HG03442 (cell line): ENCODE measurements around the gene TNFAIP3.

Source experiments
- ATAC-seq: cut with Tn5 transposase; IDR thresholded peaks from one replicate; pipeline ENCODE4 v1.9.1; 2021; ENCODE audit warnings: mild to moderate bottlenecking, moderate library complexity; ENCODE audit not compliant: unreplicated experiment

The TNFAIP3 gene

DNA sequence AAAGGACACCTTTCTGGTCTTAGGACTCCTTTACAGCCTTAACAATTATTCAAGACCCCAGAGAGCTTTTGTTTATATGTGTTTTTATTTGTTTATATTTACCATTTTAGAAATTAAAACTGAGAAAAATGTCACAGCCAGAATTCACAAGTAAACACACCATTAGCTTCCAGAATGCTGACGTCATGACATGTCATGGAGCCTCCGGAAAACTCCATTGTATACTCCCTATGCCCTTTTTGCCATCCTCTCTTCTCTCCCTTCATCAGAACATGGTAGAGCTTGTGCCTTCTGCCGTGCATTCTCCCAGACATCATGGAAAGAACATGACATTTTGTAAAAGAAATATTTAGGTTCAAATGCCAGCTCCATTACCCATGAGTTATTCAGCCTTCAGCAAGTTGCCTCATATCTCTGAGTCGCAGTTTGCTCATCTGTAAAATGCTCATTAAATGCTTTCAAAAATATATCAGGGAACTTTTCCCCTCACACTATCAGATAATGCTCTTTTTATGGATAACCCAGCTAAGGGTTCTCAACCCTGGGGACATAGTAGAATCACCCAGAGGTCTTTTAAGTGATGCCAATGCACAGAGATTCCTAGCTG lies 27.8 kb downstream of the TNFAIP3 start:
- ATAC-seq, result no peak

- ATAC-seq, result no peak
Measured at GRCh38 chr6:137896647-137897046, 29.6 kb downstream of the TNFAIP3 start.

DNA sequence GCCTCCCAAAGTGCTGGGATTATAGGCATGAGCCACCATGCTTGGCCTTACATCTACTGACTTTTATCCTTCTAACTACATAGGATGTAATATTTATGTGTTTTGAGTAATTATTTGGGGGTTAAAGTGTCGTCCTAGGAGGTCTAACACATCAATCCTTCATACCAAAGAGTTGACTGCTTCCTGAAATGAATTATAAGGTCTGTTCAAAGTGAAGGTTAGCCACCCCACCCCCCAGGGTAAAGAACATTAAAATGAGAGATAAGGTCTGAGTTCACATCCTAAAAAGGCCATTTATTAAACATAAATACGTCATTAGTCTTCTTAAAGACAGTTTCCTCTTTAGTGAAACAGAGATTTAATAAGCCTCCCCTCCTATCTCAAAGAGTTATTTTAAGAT lies 33.8 kb downstream of the TNFAIP3 start:
- ATAC-seq, result no peak

DNA sequence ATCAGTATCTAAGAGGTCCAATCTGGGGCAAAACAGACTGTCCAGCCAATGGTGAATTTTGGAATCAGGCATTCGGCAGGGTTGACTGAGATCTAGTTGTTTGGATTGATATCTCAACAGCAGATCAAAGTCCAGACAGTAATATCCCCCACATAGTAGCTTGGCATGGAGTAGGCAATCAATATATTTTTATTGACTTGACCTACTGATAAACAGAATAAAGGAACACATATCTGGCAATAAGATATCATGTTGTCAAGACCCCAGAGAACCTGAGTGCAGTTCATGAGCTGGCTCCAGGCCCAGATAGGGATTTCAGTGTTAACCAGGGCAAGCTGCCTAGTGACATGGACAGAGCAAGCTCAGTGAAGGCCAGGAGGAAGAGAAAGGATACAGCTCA lies 34.4 kb downstream of the TNFAIP3 start:
- no peak for ATAC-seq

DNA sequence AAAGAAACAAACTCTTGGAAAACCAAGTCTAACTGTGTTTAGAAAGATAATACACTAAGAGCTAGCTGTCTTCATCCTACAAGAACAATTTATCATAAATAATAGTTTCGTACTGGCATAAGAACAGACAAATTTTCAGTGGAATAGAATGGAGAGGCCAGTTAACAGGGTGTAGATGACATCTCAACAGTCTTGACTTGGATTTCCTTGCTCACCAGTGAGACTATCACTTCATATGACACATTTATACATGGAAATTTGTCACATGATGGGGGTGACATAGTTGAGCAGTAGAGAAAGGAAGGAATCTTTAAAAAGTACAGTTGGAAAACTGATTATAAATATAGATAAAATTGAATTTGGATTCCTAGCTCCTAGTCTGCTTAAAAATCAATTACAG lies 35.6 kb downstream of the TNFAIP3 start:
- no peak for ATAC-seq

- no peak for ATAC-seq
Measured at GRCh38 chr6:137903274-137903932, 36.3 kb downstream of the TNFAIP3 start.

- peak; percentile 71 for ATAC-seq
Measured at GRCh38 chr6:137903933-137904821, 37.1 kb downstream of the TNFAIP3 start.

DNA sequence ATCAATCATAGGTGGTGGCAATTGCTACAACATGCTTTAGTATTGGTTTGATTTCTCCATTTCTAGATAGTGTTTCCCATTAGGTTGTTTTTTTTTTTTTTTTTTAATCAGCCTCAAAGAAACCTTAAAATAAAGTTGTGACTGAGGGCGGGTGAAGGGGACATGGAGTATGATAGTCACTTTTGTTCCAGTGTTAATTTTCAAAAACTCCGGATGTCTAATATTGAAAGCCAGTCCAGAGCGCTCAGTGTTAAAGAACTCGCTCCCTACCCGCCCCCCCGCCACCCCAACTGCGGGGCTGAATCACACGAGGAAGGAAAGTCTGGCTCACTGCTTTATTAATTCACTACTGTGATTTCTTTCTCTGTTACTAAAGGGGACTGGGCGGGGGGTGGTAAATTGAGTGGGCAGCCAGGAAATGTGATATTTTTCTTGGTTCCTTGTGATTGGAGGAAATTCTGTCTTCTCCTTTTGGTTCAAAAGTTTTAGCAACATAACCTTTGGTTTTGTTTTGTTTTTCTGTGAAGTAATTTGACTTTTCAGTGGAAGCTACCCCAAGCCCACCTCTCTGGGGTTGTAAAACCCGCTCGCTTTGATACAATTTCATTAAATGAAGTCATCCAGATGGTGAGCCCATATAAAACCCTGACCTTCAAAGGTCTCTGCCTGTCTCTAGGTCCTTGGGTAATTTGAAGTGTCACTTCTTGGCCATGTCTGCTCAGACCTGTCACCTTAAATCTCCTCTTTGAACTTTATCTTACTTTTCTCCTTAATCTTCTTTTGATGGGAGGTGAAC lies 38.0 kb downstream of the TNFAIP3 start:
- peak; percentile 39 for ATAC-seq

DNA sequence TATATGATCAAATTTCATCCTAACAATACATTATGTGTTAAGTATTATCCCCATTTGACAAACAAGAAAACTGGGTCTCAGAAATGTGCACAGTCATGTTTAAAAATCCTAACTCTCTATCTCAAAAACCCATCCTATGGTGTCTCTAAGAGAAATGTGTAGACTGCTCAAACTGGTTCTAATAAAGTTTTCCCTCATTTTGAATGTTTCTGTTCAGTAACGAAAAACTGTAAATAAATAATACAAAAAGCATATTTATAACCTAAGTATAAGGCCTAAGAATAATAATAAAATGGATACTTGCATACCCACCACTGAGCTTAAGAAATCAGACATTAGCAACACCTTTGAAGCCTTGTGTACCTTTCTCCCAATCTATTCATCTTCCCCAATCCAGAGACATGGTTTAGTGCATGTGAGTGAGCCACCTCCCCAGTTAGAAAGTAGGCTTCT lies 39.0 kb downstream of the TNFAIP3 start:
- no peak for ATAC-seq

DNA sequence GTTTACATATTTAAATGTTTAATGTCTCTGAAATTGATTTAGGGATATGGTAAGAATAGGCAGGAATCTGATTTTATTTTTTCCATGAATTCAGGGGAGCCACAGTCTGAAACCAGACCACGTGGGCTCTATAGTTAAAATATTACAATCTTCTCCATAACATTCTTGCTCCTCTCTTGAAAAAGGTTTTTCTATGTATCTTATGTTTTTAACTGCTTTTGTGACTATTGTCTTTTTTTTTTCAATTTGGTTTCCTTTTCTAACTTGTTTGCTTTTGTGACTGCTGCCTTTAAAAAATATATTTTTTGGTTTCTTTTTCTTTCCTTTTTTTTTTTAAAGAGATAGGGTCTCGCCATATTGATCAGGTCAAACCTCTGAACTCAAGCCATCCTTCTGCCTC lies 40.1 kb downstream of the TNFAIP3 start:
- no peak for ATAC-seq

DNA sequence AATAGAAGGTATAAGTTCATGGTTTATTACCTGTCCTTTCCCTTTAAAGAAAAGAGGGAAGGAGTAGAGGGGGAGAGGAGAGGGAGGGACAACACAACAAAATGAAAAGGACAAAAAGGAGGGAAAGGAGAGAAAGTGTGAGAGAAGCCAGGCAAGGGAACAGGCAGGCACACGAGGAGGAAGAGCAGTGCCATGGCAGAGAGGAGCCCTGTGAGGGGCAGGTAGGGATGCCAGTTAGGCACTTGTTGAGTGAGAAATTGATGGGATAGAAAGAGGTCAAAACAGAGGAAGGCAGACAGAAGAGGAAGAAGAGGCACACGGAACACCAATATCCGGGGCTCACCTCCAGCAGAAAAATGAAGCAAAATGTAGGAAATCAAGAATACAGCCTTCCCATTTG lies 42.5 kb downstream of the TNFAIP3 start:
- ATAC-seq, result no peak

DNA sequence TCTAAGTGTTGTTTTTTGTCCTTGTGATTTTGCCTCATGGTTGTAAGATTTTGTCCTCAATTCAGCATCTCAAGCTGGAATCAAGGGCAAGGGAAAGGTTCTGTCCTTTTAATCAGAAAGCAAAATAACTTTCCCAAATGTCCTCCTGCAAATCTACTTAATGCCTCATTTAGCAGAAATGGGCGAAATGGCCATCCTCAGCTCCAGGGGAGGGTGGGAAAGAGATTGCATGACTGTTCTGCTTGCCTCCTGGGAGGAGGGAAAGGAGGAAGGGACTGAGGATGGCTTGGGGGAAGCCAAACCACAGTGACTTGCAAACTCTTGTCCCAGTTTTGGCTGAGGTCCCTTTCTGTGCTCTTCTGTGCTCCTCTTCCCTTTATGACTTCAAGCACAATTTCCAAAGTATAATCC lies 43.4 kb downstream of the TNFAIP3 start:
- no peak for ATAC-seq

DNA sequence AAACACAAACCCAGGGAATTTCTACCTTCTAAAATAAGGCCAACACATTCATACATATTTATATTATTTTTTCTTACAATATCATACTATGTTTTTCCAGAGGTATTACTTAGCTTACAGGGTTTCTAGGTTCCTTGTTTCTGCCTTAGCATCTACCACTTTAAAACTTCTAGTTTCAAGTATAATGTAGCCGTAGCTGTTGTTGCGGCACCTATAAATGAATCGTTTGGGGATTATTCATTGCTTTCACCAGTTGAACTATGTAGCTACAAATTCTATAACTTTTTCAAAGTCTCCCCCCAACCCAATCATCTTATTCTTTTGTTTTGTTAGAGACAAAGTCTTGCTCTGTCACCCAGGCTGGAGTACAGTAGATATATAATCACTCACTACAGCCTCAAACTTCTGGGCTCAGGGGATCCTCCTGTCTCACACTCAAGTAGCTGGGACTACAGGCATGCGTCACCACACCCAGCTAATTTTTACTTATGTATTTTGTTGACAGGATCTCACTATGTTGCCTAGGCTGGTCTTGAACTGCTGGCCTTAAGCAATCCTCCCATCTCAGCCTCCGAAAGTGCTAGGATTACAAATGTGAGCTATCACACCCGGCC lies 43.9 kb downstream of the TNFAIP3 start:
- no peak for ATAC-seq

DNA sequence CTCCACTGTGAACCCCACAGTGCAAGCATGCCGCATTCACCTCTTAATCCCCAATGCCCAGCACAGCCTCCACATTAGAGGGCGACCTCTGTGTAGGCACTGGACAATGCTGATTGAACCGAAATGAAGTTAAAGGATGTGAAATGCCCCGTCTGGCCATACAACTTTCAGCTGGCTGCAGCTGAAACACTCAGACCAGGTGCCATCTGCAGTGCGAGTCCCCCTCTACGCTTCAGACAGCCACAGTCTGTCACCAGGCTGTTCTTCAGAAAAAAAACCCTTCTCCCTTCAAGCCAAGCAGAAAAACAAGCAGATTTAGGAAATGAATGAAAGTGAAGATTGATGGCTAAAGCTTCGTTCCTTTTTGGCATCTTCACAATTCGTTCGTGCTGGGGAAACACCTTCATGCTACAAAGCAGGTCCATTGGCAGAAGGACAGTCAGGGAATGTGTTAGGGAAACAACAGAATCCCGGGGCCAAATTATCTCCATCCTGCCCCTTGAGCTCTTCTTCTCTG lies 44.7 kb downstream of the TNFAIP3 start:
- ATAC-seq, result no peak

GRCh38 chr6:137912813-137913212 lies 45.8 kb downstream of the TNFAIP3 start:
- ATAC-seq, result no peak

DNA sequence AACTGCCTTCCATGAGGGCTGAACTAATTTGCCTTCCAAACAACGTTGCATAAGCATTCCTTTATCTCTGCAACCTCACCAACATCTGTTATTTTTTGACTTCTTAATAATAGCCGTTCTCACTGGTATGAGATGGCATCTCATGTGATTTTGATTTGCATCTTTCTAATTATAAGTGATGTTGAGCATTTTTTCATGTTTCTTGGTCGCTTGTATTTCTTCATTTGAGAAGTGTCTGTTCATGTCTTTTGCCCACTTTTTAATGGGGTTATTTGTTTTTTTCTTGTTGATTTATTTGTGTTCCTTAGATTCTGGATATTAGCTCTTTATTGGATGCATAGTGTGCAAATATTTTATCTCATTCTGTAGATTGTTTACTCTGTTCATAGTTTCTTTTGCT lies 46.4 kb downstream of the TNFAIP3 start:
- no peak for ATAC-seq

DNA sequence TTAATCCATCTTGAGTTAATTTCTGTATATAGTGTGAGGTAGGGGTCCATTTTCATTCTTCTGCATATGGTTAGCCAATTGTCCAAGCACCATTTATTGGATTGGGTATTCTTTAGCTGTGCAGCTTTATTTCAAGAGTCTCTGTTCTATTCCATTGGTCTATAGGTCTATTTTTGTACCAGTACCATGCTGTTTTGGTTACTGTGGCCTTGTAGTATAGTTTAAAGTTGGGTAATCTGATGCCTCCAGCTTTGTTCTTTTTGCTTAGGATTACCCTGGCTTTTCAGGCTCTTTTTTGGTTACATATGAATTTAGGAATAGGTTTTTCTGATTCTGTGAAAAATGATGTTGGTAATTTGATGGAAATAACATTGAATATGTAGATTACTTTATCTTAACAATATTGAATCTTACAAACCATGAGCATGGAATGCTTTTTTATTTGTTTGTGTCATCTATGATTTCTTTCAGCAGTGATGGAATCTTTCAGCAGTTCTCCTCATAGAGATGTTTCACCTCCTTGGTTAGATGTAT lies 47.0 kb downstream of the TNFAIP3 start:
- no peak for ATAC-seq

DNA sequence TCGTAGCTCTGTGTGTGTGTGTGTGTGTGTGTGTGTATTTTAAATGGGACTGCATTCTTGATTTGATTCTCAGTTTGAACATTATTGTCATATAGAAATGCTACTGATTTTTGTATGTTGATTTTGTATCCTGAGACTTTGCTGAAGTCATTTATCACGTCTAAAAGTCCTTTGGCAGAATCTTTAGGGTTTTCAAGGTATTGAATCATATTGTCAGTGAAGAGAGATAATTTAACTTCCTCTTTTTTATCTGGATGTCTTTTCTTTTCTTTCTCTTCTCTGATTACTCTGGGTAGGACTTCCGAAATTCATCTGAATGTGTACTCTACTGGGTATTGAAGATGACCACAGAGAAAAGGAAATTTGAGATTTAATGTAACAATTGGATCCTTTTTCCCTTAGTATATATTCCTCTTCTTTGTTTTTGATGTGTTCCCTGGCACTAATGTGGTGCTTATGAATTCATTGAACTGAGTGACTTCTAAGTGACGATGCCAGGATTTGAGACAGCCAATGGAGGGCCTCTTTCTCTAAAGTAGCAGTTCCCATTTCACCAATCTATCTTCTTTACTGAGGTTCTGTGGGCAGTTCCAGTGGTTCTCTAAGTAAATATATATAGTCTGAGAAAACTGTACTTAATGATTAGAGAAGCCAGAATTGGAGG lies 47.6 kb downstream of the TNFAIP3 start:
- ATAC-seq, result no peak

DNA sequence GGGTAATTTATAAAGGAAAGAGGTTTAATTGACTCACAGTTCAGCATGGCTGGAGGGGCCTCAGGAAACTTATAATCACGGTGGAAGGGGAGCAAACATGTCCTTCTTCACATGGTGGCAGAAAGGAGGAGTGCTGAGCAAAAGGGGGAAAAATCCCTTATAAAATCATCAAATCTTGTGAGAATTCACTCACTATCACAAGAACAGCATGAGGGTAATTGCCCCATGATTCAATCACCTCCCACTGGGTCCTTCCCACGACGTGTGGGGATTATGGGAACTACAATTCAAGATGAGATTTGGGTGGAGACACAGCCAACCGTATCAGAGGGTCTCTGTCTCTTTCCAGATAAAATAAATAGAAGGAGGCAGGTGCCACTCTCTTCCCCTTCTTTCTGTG lies 48.7 kb downstream of the TNFAIP3 start:
- no peak for ATAC-seq
